Mesothelial cell of epicardium (in vitro differentiated cells): Measurements from ENCODE around the gene FBXO41. TPM values are rescaled to one million over a fixed set of nuclear protein-coding genes. Genes with fewer than 3 reads are reported as not detected.

ENCODE experiments used
- DNase-seq, 2 experiments: peaks; one replicate each; pipeline ENCODE4 v3.0.0; 2021; ENCODE audit warnings: low spot score in 2 of 2; ENCODE audit not compliant: unreplicated experiment in 2 of 2
- H3K27ac Mint-ChIP-seq: 2 replicates; pipeline ENCODE4 v1.8.0; 2021; ENCODE audit warnings: mixed read lengths
- H3K27me3 Mint-ChIP-seq: 2 replicates; pipeline ENCODE4 v1.8.0; 2021; ENCODE audit warnings: low read depth, mixed read lengths
- H3K36me3 Mint-ChIP-seq: 2 replicates; pipeline ENCODE4 v1.8.0; 2021; ENCODE audit warnings: mixed read lengths
- H3K4me1 Mint-ChIP-seq: 2 replicates; pipeline ENCODE4 v1.8.0; 2021; ENCODE audit warnings: mixed read lengths
- H3K4me3 Mint-ChIP-seq: 2 replicates; pipeline ENCODE4 v1.8.0; 2021; ENCODE audit warnings: mild to moderate bottlenecking, moderate library complexity, mixed read lengths
- H3K9me3 Mint-ChIP-seq: 2 replicates; pipeline ENCODE4 v1.8.0; 2021; ENCODE audit warnings: mixed read lengths
- CTCF ChIP-seq: fragments of 200-600 bp; sonication (generic); IDR thresholded peaks from one replicate; pipeline ENCODE4 v1.5.0; 2021; ENCODE audit warnings: antibody characterized with exemption; ENCODE audit not compliant: unreplicated experiment
- total RNA-seq: library from RNA; stranded (reverse); gene quantifications from 3 replicates; pipeline ENCODE4 v1.2.1, GENCODE V29; 2021

Gene FBXO41
- total RNA-seq, 1 donor from 2014 or later: 8.1 TPM

- peaks cover 40% of the 10 kb centered on the region for H3K36me3 Mint-ChIP-seq
- DNase-seq: no peak
- no peak overlapping the region for H3K4me3 Mint-ChIP-seq
- H3K4me1 Mint-ChIP-seq: no peaks in the 10 kb centered on the region
- no peak for TF ChIP-seq CTCF
- no peak overlapping the region for H3K27ac Mint-ChIP-seq
- no peaks in the 10 kb centered on the region for H3K9me3 Mint-ChIP-seq
- no peaks in the 10 kb centered on the region for H3K27me3 Mint-ChIP-seq
These were observed 33.1 kb downstream of the FBXO41 start for GRCh38 chr2:73250872-73251846.

- no peak overlapping the region for H3K4me3 Mint-ChIP-seq
- no peaks in the 10 kb centered on the region for H3K27me3 Mint-ChIP-seq
- H3K36me3 Mint-ChIP-seq: peaks cover 49% of the 10 kb centered on the region
- no peak overlapping the region for H3K27ac Mint-ChIP-seq
- no peaks in the 10 kb centered on the region for H3K4me1 Mint-ChIP-seq
- DNase-seq: no peak
- no peak for TF ChIP-seq CTCF
- no peaks in the 10 kb centered on the region for H3K9me3 Mint-ChIP-seq
These were observed 34.6 kb downstream of the FBXO41 start for GRCh38 chr2:73249636-73250035.

- no peak for TF ChIP-seq CTCF
- no peak for DNase-seq
- Mint-ChIP-seq H3K27ac (no peak overlapping the region), H3K4me3 (no peak overlapping the region), H3K4me1 (peaks cover 12% of the 10 kb centered on the region), H3K36me3 (peaks cover 46% of the 10 kb centered on the region), H3K9me3 (no peaks in the 10 kb centered on the region), H3K27me3 (no peaks in the 10 kb centered on the region)
These were observed 37.4 kb downstream of the FBXO41 start for GRCh38 chr2:73246850-73247249.

- DNase-seq: no peak
- H3K9me3 Mint-ChIP-seq: no peaks in the 10 kb centered on the region
- H3K4me3 Mint-ChIP-seq: no peak overlapping the region
- peaks cover 12% of the 10 kb centered on the region for H3K4me1 Mint-ChIP-seq
- no peak for TF ChIP-seq CTCF
- H3K36me3 Mint-ChIP-seq: peaks cover 32% of the 10 kb centered on the region
- H3K27ac Mint-ChIP-seq: peak overlapping the region; percentile 41
- H3K27me3 Mint-ChIP-seq: no peaks in the 10 kb centered on the region
These were observed 39.7 kb downstream of the FBXO41 start for GRCh38 chr2:73244580-73244979.

GRCh38 chr2:73243884-73244570 is 40.3 kb downstream of the FBXO41 start:
- peaks cover 27% of the 10 kb centered on the region for H3K36me3 Mint-ChIP-seq
- H3K9me3 Mint-ChIP-seq: no peaks in the 10 kb centered on the region
- DNase-seq: no peak
- no peak for TF ChIP-seq CTCF
- no peak overlapping the region for H3K4me3 Mint-ChIP-seq
- H3K27ac Mint-ChIP-seq: peak overlapping the region; percentile 53
- no peaks in the 10 kb centered on the region for H3K27me3 Mint-ChIP-seq
- peaks cover 12% of the 10 kb centered on the region for H3K4me1 Mint-ChIP-seq
